Retinal pigment epithelial cell (primary cell): ENCODE data around the gene NOS3.

Source experiments
- DNase-seq: peaks from one replicate; pipeline ENCODE4 v3.0.0-alpha.2; 2010; ENCODE audit warnings: low read depth
- H3K4me3 ChIP-seq: 2 replicates; pipeline ENCODE4 v1.5.1; 2011; ENCODE audit warnings: mild to moderate bottlenecking, low read length, control low read depth, moderate library complexity
- TF ChIP-seq, protein P1 (sequence below): conservative IDR thresholded peaks from 2 replicates; pipeline ENCODE4 v1.5.1; 2011; ENCODE audit warnings: low read depth, low read length, control low read depth, inconsistent platforms

Gene NOS3

DNA sequence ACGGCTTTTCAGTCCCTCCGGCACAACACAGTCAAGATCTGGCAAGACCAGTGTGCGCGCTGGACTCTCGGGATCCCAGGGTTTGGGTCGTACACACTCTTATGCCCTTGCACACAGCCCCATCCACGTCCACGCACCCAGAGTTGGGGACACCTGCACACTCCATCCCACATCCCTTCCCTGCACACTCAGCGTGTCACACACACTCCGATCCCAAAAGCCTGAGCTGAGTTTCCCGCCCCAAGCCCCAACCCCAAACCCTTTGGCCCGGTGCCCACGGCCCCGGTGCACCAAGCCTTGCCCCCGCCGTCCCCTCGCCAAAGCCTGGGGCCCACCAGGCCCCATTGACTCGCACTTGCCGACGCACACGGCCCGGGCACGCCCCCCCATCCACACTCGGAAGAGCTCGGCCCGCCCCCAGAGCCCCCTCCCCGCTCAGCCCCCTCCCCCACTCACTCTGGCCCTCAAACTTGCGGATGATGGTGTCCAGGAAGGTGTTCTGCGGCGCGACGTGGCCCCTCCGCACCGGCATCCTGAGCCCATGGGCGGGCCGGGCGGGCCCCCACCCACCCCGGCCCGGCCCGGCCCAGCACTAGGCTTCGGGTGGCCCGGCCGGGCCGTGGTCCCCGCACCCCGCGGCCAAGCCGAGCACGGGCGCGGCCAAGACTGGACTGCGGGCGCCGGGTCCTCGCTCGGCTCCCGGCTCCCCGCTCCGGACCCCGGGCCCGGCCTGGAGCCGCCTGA, 13.3 kb upstream of the NOS3 start:
- TF ChIP-seq, protein P1, sequence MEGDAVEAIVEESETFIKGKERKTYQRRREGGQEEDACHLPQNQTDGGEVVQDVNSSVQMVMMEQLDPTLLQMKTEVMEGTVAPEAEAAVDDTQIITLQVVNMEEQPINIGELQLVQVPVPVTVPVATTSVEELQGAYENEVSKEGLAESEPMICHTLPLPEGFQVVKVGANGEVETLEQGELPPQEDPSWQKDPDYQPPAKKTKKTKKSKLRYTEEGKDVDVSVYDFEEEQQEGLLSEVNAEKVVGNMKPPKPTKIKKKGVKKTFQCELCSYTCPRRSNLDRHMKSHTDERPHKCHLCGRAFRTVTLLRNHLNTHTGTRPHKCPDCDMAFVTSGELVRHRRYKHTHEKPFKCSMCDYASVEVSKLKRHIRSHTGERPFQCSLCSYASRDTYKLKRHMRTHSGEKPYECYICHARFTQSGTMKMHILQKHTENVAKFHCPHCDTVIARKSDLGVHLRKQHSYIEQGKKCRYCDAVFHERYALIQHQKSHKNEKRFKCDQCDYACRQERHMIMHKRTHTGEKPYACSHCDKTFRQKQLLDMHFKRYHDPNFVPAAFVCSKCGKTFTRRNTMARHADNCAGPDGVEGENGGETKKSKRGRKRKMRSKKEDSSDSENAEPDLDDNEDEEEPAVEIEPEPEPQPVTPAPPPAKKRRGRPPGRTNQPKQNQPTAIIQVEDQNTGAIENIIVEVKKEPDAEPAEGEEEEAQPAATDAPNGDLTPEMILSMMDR = no peak
- no peak for DNase-seq
- H3K4me3 ChIP-seq = peak overlapping the region; percentile 28

- TF ChIP-seq, protein P1 = no peak
- no peak for DNase-seq
- peak within 1 kb of the TSS; percentile 47 for H3K4me3 ChIP-seq
These were observed 12.6 kb upstream of the NOS3 start, which contains the start of gene KCNH2 for GRCh38 chr7:150978126-150978789. Gene KCNH2 (minus strand): TSS chr7:150978321. CDS start chr7:150977913, 408 bp downstream.

- no peak for DNase-seq
- TF ChIP-seq, protein P1 = no peak
- H3K4me3 ChIP-seq = no peak overlapping the region
These were observed 11.0 kb upstream of the NOS3 start for GRCh38 chr7:150979713-150980390.

GRCh38 chr7:150980663-150981062, 10.2 kb upstream of the NOS3 start:
- TF ChIP-seq, protein P1 = peak; percentile 27
- no peak for DNase-seq
- H3K4me3 ChIP-seq = no peak overlapping the region

DNA sequence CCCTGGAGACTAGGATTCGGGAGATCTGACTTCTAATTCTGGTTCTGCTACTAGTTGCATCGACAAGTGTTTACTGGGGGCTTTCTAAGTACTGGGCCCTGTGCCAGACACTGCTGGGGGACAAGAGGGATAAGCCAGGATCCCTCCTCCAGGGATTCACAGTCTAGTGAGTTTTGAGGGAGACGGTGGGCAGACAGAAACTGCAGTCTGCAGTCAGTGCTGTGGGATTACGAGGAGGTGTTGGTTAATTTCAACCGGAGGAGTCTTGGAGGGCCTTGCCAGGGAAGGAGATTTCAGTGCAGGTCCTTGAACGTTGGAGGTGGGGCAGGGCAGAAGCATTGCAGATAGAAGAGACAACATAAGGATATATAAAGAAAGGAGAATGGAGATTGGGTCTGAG, 9.2 kb upstream of the NOS3 start:
- TF ChIP-seq, protein P1 = no peak
- no peak overlapping the region for H3K4me3 ChIP-seq
- no peak for DNase-seq

DNA sequence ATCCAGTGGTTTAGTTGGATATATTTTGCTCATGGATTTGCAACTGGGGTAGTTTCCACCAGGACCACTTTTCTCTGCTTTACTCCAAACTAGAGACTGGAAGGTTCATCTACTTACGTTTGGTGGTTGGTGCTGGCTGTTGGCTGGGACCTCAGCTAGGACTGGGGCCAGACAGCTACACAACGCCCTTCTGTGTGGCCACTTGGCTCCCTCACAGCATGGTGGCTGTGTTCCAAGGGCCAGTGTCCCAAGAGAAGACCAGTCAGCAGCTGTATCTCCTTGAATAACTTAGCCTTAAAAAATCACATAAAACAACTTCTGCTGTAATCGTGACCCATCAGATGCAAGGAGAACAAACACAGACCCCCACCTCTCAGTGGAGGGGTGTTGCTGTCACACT, 8.5 kb upstream of the NOS3 start:
- no peak for DNase-seq
- TF ChIP-seq, protein P1 = no peak
- no peak overlapping the region for H3K4me3 ChIP-seq
